Natural killer cell (primary cell): ENCODE results near the gene TMEM163. TPM values are rescaled to one million over a fixed set of nuclear protein-coding genes. Genes with fewer than 3 reads are reported as not detected.

ENCODE experiments used
- ATAC-seq, 3 donors: fragments of 150-1000 bp in 2 of 3; fragments of 200-7000 bp in 1 of 3; cut with Tn5 transposase; 1 replicate in 1 of 3; 2 replicates in 2 of 3; pipeline ENCODE4 v1.10.0; 2021; ENCODE audit warnings: mild to moderate bottlenecking in 2 of 3, moderate library complexity in 2 of 3
- DNase-seq, 2 donors: peaks; one replicate each; pipeline versions ENCODE4 v3.0.0 to v3.0.0-alpha.2; 2013 to 2021; ENCODE audit warnings: mixed read lengths in 1 of 2
- H3K27ac ChIP-seq: one replicate; pipeline ENCODE4 v1.5.1; 2013; ENCODE audit warnings: mild to moderate bottlenecking, low read length
- H3K27me3 ChIP-seq: one replicate; pipeline ENCODE4 v1.6.1; 2013; ENCODE audit warnings: low read length; ENCODE audit not compliant: control insufficient read depth, insufficient read depth
- H3K36me3 ChIP-seq: one replicate; pipeline ENCODE4 v1.6.1; 2013; ENCODE audit warnings: low read length; ENCODE audit not compliant: control insufficient read depth, insufficient read depth
- H3K4me1 ChIP-seq: one replicate; pipeline ENCODE4 v1.6.1; 2013; ENCODE audit warnings: low read length; ENCODE audit not compliant: control insufficient read depth, insufficient read depth
- H3K4me3 ChIP-seq: one replicate; pipeline ENCODE4 v1.5.1; 2013; ENCODE audit warnings: low read length
- H3K9me3 ChIP-seq: one replicate; pipeline ENCODE4 v1.6.1; 2013; ENCODE audit warnings: low read length; ENCODE audit not compliant: control insufficient read depth, insufficient read depth
- H3K27ac Mint-ChIP-seq, 2 donors: one replicate each; pipeline ENCODE4 v1.8.0; 2022; ENCODE audit warnings: mild to moderate bottlenecking in 2 of 2, mixed read lengths in 2 of 2, moderate library complexity in 1 of 2
- H3K27me3 Mint-ChIP-seq, 2 donors: one replicate each; pipeline ENCODE4 v1.8.0; 2022; ENCODE audit warnings: low read depth in 2 of 2, mixed read lengths in 2 of 2
- H3K36me3 Mint-ChIP-seq: one replicate; pipeline ENCODE4 v1.8.0; 2022; ENCODE audit warnings: mixed read lengths
- H3K4me1 Mint-ChIP-seq, 2 donors: one replicate each; pipeline ENCODE4 v1.8.0; 2022; ENCODE audit warnings: mixed read lengths in 2 of 2
- H3K4me3 Mint-ChIP-seq: one replicate; pipeline ENCODE4 v1.8.0; 2022; ENCODE audit warnings: mild to moderate bottlenecking, moderate library complexity, mixed read lengths
- H3K9me3 Mint-ChIP-seq, 2 donors: one replicate each; pipeline ENCODE4 v1.8.0; 2022; ENCODE audit warnings: mixed read lengths in 2 of 2
- WGBS: methylation state at CpG from one replicate; pipeline ENCODE4 v1.1.7; 2013; ENCODE audit warnings: missing lambda C conversion rate; ENCODE audit not compliant: insufficient coverage; 5-methylcytosine and 5-hydroxymethylcytosine counted together
- intact Hi-C: fragments of 100-400 bp; cut with micrococcal nuclease; formaldehyde crosslinking; loops from one replicate; pipeline ENCODE4 v1.14.2; 2022
- total RNA-seq, 4 donors: library from RNA; stranded (reverse); fragments of 120-200 nt in 1 of 4; gene quantifications; one replicate each; pipeline versions ENCODE4 v1.2.3 to v1.2.4, GENCODE V29; 2013 to 2022
- TF ChIP-seq, protein P1 (sequence below): fragments of 200-600 bp; IDR thresholded peaks from one replicate; pipeline ENCODE4 v1.8.0; 2022; ENCODE audit warnings: antibody characterized with exemption

TMEM163 gene
- total RNA-seq, 3 donors from 2014 or later (not counting 1 experiment from before 2014, with no cell fraction given), result 6.8 to 11.6 (median 10.3) TPM

DNA sequence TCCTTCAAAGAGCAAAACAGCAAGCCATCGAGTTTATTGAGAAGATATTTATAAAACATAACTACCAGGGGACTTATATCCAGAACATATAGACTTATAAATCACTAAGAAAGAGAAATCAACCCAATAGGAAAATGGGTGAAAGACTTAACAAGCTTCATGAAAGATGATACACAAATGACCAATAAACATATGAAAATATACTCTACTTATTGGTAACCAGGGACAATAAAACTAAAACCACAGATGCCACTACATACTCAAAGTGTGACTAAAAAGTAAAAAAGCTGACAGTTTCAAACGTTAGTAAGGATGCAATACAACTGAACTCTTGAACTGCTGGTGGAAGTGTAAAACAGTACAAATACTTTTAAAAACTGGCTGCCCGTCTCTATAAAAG, 154.3 kb downstream of the TMEM163 start:
- Mint-ChIP-seq H3K36me3 (no peaks in the 10 kb centered on the region), H3K9me3 (no peaks in the 10 kb centered on the region), H3K27me3 (peaks cover 0 to 2% of the 10 kb centered on the region in 2 donors), H3K4me1 (peaks cover 14 to 51% of the 10 kb centered on the region in 2 donors), H3K27ac (peak overlapping the region in 1 of 2 donors; percentile 8), H3K4me3 (no peak overlapping the region)
- Histone ChIP-seq H3K4me1 (peaks cover 3% of the 10 kb centered on the region), H3K27me3 (no peaks in the 10 kb centered on the region), H3K9me3 (no peaks in the 10 kb centered on the region), H3K4me3 (no peak overlapping the region), H3K36me3 (no peaks in the 10 kb centered on the region), H3K27ac (no peak overlapping the region)
- ATAC-seq (no peak), DNase-seq (no peak)
- 24% methylated on average over 2 of the region's 3 CpGs for WGBS
- intact Hi-C loops, result no loop called here
- TF ChIP-seq, protein P1, sequence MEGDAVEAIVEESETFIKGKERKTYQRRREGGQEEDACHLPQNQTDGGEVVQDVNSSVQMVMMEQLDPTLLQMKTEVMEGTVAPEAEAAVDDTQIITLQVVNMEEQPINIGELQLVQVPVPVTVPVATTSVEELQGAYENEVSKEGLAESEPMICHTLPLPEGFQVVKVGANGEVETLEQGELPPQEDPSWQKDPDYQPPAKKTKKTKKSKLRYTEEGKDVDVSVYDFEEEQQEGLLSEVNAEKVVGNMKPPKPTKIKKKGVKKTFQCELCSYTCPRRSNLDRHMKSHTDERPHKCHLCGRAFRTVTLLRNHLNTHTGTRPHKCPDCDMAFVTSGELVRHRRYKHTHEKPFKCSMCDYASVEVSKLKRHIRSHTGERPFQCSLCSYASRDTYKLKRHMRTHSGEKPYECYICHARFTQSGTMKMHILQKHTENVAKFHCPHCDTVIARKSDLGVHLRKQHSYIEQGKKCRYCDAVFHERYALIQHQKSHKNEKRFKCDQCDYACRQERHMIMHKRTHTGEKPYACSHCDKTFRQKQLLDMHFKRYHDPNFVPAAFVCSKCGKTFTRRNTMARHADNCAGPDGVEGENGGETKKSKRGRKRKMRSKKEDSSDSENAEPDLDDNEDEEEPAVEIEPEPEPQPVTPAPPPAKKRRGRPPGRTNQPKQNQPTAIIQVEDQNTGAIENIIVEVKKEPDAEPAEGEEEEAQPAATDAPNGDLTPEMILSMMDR, result no peak

DNA sequence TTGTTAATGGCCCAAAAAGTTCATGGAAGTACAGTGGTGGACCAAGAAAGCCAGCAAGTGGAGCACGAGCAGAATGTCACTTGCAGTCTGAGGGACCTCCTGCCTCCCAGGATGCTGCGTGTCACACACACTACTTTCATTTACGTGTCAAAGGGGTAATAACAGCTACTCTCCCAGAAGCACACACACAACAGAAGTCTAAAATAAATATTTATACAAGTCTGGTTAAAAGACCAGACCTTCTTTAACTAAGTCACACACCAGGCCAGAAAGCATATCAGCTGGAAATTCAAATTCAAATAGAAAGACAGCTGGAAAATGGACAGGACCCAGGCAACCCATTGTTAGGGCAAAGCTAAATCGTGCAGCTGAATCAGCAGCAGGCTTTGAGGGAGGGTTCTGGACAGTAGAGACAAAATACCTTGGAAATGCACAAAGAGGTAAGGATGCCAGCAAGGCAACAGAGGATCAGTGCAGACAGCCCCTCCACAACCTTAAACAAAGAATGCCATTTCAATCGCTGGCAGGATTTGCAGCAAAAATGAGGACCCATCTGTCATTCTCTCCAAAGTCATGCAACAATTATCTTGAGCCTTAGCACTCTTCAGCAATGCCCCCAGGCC, 160.5 kb downstream of the TMEM163 start:
- Mint-ChIP-seq H3K4me3 (no peak overlapping the region), H3K27me3 (no peaks in the 10 kb centered on the region), H3K9me3 (no peaks in the 10 kb centered on the region), H3K27ac (no peak overlapping the region), H3K4me1 (peaks cover 7 to 51% of the 10 kb centered on the region in 2 donors), H3K36me3 (no peaks in the 10 kb centered on the region)
- no peaks in the 10 kb centered on the region for H3K36me3 ChIP-seq
- DNase-seq (no peak), ATAC-seq (no peak)
- H3K27me3 ChIP-seq, result no peaks in the 10 kb centered on the region
- 85% methylated on average over 5 of the region's 5 CpGs for WGBS
- no peak overlapping the region for H3K4me3 ChIP-seq
- intact Hi-C loops, result no loop called here
- H3K4me1 ChIP-seq, result no peaks in the 10 kb centered on the region
- no peak overlapping the region for H3K27ac ChIP-seq
- H3K9me3 ChIP-seq, result no peaks in the 10 kb centered on the region
- TF ChIP-seq, protein P1, result no peak

DNA sequence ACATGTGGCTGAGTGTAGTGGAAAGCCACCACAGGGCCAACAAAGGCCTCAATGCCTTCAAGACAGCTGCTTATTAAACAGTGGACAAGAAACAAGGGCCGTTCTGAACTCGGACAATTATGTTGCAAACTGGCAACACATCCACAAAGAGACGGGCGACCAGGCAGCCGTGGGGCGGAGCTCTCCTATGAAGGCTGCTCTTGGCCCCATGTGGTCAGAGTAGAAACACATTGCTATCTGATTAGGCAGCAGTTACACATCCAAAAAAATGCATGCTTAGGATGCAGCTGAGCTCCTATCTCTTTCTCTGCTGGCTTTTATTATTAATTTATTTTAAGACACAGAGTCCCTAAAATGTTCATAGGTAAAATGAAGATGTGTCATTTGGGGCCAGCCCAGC, 163.4 kb downstream of the TMEM163 start:
- ATAC-seq, result no peak
- Histone ChIP-seq H3K36me3 (no peaks in the 10 kb centered on the region), H3K4me3 (no peak overlapping the region), H3K27me3 (no peaks in the 10 kb centered on the region), H3K4me1 (peaks cover 2% of the 10 kb centered on the region), H3K27ac (no peak overlapping the region), H3K9me3 (no peaks in the 10 kb centered on the region)
- Mint-ChIP-seq H3K9me3 (no peaks in the 10 kb centered on the region), H3K4me3 (no peak overlapping the region), H3K27me3 (no peaks in the 10 kb centered on the region), H3K4me1 (peaks cover 6 to 39% of the 10 kb centered on the region in 2 donors), H3K27ac (no peak overlapping the region), H3K36me3 (no peaks in the 10 kb centered on the region)
- intact Hi-C loops, result no loop called here
- WGBS, result 89% methylated on average over 6 of the region's 6 CpGs
- no peak for DNase-seq
- TF ChIP-seq, protein P1, result no peak

DNA sequence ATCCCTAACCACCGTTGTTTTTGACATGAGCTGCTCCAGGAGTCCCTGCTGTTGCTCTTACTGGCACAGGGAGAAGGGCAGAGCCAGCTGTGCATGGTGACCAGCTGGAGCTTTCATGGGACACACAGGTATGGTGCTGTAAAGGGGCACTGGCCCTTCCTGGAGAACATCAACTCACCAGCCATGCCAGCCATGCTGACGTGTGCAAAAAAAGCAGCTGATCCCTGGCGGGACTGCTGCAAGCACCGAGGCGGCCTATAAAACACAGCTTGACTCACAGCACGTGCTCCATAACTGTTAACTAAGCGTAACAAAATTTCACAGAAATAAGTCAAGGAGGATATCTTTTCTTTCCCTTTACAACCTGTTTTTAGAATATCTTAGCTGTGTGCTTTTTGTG, 165.1 kb downstream of the TMEM163 start:
- Histone ChIP-seq H3K36me3 (no peaks in the 10 kb centered on the region), H3K27ac (no peak overlapping the region), H3K9me3 (no peaks in the 10 kb centered on the region), H3K4me3 (no peak overlapping the region), H3K27me3 (no peaks in the 10 kb centered on the region), H3K4me1 (peaks cover 2% of the 10 kb centered on the region)
- no peaks in the 10 kb centered on the region for H3K27me3 Mint-ChIP-seq
- no peak overlapping the region for H3K4me3 Mint-ChIP-seq
- TF ChIP-seq, protein P1, result no peak
- no peaks in the 10 kb centered on the region for H3K36me3 Mint-ChIP-seq
- 94% methylated on average over 7 of the region's 7 CpGs for WGBS
- DNase-seq (no peak), ATAC-seq (no peak)
- intact Hi-C loops, result no loop called here
- H3K9me3 Mint-ChIP-seq, result no peaks in the 10 kb centered on the region
- H3K4me1 Mint-ChIP-seq, result peaks cover 0 to 22% of the 10 kb centered on the region in 2 donors
- no peak overlapping the region for H3K27ac Mint-ChIP-seq
